HG03439 (cell line): ENCODE data around the gene RSRC2.
"Not testable (repeated sequence)": the region's sequence is repeated elsewhere in the genome, so short reads cannot be mapped to it uniquely, and the experiment has no call there.

ENCODE experiments used
- ATAC-seq: cut with Tn5 transposase; IDR thresholded peaks from one replicate; pipeline ENCODE4 v1.9.1; 2021; ENCODE audit warnings: mild to moderate bottlenecking, moderate library complexity; ENCODE audit not compliant: unreplicated experiment

RSRC2 gene

DNA sequence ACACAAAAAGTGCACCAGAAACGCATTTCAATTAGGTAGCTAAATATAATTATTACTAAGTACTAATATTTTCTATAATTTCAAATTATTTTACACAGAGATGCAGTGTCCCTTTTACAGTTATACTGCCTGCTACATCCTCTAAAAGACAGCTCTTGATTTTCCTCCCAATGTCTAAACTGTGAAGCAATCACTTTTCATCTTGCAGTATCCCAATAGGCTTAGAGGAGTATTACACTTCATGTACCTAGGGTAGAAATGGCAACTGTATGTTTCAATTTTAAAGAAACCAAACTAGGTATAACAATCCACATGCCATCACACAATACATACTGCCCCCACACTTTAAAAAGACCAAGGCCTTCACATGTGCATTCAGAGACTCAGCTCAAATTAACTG is 7.3 kb downstream of the RSRC2 start:
- ATAC-seq: no peak

DNA sequence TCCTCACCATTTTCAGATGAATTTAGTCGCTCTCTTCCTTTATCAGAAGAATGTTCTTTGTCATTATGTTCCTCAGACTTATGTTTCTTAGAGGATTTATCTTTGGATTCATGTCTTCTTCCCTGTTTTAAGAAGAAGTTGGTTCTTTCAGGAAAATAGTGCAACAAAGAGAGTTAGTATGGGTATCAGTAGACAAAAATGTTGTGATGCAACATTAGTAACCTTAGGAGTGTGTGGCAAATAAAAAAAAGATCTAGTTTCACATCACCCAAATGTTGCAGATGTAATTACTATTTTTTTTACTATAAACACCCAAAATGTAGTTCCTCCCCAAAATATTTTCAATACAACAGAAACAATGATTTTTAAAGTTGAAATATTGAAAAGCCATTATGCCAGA is 7.8 kb downstream of the RSRC2 start:
- no peak for ATAC-seq

DNA sequence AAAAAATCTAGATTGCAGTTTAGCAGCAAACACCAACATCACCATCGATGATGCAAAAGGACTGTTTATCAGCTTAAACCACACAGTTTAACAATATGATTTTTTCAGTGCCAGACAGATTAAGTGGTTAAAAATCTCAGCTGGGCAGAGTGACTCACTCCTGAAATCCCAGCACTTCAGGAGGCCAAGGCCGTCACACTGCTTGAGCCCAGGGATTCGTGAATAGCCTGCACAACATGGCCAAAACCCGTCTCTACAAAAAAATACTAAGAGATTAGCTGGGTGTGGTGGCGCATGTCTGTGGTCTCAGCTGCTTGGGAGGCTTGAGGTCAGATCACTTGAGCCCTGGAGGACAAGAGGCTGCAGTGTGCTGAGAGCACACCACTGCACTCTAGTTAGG is 8.9 kb downstream of the RSRC2 start:
- ATAC-seq: no peak

DNA sequence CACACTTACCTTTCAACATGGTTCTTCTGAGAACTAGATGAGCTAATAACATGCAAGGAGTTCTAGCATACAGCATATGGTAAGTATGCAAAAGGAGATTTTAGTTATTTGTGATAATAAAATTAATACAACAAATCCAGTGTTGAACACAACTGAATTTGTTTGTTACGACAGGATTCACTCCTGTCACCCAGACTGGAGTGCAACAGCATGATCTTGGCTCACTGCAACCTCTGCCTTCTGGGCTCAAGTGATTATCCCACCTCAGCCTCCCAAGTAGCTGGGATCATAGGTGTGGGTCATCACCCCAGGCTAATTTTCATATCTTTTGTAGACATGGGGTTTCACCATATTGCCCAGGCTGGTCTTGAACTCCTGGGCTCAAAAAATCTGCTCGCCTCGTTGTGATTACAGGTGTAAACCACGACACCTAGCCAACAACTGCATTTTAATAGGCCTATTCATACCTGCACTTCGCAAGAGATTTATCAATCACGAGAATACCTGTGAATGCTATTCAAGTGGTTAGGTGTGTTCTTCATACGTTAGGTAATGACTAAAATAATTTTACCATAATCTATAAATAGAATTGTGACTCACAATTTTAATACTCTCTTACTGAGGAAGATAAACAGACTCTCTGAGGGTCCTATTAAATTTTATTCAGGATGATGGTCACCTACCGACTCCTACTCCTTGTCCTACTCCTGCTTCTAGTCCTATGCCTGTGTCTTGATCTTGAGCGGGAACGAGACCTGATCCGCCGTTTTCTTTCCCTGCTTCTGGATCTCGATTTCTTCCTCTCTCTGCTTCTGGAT is 10.0 kb downstream of the RSRC2 start:
- no peak for ATAC-seq

DNA sequence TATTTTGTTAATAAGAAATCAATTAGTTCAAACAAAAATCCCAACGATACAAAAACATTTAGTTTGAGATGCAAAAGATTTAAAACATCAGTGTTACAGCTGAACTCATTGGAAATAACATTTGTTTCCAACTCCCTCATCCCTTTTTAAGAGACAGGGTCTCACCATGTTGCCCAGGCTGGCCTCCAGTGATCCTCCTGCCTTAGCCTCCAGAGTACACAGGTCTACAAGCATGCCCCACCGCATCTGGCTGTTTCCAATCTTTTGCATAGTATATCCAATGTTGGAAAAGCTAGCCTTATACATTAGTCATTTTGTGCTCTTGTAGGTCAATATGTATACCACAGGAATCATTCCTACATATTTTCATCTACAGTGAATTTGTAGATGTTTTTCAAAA is 11.5 kb downstream of the RSRC2 start:
- ATAC-seq: no peak

DNA sequence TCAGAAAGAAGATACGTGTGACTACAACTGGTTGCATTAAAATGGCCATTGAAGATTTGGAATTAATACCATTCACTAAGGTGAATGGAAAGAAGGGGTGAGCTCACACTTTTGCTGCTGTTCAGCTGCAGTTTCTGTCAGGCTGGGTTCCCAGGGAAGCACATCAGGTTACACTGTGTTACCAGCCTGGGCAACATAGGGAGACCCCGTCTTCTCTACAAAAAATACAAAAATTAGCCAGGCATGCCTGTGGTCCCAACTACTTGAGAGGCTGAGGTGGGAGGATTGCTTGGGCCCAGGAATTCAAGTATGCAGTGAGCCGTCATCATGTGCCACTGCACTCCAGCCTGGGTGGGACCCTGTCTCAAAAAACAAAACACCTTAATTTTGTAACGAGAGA is 13.1 kb downstream of the RSRC2 start:
- ATAC-seq: no peak

DNA sequence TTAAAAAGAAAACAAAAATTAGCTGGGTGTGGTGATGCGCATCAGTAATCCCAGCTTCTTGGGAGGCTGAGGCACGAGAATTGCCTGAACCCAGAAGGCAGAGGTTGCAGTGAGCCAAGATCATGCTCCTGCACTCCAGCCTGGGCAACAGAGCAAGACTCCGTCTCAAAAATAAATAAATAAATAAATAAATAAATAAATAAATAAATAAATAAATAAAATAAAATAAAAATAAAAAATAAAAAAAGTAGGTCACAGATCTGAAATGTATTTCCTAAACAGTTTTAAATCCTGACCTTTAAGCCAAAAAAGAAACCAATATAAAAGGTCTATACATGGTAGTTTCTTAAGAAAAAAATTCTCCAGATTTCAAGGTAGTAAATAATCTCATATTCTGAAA is 13.7 kb downstream of the RSRC2 start:
- ATAC-seq: not testable (repeated sequence)

DNA sequence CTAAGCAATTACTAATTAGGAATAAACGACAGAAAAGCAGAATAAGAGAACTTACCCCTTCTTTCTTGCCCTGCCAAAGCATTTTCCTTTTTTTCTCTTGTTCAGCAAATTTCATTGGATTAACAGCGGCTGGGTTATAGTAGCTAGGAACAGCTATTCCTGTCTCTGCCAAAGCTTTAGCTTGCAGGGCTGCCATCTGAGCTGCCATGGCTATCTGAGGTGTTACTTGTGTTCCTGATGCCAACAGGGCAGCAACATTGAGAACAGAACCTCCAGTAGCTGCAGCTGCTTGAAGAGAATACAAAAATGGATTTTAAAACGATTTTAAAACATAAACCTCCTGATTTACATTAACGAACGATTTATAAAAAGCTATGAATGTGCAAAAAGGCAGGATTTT is 18.6 kb downstream of the RSRC2 start:
- ATAC-seq: no peak

DNA sequence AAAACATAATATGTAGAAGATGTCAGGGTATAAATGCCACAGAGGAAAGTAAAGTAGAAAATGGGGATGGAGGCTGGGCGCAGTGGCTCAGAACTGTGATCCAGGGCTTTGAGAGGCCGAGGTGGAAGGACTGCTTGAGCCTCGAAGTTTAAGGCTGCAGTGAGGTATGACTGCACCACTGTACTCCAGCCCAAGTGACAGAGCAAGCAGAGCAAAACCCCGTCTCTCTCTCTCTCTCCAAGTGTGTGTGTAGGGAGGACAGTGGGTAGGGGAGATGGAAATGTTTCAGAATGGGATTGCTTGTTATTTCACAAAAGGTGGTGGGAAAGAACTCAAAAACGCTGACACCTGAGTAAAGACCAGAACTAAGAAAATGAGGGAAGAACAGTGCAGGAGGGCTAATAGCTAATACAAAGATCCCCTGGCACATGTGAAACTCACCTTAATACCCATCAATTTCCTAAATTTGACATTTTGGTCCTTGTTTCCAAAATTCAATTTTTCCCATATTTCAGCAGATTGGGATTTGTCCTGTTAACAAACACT is 20.3 kb downstream of the RSRC2 start:
- no peak for ATAC-seq

DNA sequence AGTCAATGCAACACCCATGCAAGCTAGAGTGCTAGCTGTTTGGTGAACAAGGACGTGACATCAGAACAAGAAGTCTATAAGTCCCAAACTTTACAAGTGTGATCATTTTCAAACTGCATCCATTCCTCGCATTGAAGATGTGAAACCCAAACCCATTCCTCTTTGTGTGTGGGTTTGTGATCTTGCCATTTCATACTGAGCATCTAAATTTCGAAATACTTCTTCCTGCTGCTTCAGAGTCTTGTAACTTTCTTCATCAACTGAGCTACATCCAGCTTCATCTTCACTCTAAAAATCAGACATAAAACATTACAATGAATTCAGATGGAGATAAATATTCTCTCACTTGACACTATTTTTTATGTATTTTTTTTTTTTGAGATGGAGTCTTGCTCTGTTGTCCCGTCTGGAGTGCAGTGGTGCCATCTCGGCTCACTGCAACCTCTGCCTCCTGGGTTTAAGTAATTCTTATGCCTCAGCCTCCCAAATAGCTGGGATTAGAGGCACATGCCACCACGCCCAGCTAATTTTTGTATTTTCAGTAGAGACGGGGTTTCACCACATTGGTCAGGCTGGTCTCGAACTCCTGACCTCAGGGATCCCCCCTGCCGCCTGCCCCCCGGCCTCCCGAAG is 21.2 kb downstream of the RSRC2 start:
- ATAC-seq: no peak

DNA sequence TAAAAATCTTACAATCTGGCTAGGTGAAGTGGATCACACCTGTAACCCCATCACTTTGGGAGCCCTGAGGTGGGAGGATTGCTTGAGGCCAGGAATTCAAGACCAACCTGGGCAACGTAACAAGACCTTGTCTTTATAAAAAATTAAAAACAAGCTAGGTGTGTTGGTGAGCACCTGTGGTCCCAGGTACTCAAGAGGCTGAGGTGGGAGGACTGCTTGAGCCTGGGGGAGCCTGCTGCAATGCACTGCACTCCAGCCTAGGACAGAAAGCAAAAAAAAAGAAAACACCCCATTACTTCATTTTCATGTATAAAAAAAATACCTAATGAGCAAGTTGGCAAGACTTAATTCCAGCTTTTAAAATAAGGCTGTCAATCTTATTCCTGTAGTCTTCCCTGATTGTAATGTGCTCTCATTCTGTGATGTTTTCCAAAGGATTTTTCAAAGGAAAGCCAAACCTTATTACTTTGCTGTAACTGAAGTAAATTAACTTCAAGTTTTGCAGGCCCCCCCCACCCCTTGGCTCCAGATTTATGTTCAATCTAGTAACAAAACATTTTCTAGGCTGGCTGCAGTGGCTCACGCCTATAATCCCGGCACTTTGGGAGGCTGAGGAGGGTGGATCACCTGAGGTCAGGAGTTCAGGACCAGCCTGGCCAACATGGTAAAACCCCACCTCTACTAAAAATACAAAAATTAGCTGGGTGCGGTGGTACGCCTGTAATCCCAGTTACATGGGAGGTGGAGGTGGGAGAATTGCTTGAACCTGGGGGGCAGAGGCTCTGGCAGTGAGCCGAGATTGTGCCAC is 22.7 kb downstream of the RSRC2 start:
- no peak for ATAC-seq

DNA sequence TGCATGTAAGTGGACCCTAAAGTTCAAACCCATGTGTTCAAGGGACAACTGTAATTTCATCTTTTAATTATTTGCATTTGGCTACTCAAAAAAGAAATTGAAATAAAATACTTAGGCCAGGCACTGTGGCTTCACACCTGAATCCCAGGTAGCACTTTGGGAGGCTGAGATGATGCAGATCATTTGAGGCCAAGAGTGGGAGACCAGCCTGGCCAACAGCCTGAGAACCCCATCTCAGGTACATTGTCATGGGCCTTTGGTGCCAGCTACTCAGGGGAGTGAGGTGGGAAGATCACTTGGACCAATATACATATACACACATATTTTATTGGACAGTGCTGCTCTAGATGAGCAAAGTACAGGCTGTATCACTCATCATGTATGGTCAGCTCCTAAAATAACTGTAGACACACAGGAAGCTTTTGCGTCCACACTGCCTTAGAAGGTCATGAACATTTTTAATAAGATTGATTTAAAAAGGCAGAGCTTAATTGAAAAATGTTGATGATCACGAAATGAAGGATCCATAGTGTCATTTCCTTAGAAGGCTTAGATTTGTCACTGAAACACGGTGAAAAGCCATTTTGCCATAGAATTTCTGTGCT is 23.5 kb downstream of the RSRC2 start:
- no peak for ATAC-seq

DNA sequence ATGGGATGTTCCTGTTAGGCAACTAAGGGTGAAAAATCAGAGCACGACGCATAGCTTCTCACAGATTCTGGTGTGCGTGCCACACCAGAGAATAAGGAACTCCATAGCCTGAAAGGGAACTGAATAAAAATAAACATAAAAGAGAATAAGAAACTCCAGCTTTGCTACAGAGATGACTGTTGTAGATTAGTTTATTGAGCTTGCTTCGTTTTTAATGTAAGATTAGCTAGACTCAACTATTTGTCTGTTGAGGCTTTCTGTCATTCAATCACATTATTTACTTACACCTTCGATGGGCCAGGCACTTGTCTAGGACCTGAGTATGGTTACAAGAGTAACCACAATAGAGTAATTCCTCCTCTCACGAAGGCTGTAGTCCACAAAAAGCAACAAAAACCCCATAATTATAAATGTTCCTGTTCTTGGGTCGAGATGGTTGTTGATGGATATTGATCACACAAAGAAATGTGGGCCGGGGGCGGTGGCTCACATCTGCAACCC is 25.2 kb downstream of the RSRC2 start:
- ATAC-seq: no peak

DNA sequence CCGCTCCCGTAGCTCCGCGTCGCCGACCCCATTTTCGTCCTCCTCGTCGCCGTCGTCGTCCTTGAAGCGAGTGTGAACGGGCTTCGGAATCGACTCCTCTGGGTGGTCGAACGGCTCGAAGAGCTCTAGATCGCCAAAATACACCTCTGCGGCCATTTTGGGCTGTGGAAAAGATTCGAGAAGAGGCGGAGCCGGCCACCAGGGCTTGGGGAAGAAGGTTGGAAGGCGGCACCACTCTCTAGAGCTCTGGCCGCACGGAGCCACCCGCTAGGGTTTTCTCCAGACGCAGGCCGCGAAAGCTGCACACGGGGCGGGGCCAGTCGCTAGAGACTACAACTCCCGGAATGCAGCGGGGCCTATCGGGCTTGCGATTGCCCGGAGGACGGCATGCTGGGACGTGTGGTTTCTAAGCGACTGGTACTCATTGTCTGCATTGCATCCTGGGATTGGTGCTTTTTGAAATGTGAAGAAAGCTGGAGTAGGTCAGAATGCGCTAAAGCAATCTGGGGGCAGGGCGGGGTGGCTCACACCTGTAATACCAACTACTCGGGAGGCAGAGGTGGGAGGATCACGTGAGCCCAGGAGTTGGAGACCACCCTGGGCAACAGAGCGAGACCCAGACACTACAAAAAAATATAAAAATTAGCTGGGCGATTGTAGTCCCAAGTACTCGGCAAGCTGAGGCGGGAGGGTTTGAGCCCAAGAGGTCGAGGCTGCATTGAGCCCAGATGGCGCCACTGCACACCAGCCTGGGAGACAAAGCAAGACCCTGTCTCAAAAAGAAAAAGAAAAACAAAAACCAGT is 25.8 kb downstream of the RSRC2 start, which contains the start of gene ZCCHC8:
Gene ZCCHC8 (minus strand): TSS at position 248 of the 804 bp plus-strand sequence. CDS start 92 bp downstream, at position 156.
- peak; percentile 91 for ATAC-seq

DNA sequence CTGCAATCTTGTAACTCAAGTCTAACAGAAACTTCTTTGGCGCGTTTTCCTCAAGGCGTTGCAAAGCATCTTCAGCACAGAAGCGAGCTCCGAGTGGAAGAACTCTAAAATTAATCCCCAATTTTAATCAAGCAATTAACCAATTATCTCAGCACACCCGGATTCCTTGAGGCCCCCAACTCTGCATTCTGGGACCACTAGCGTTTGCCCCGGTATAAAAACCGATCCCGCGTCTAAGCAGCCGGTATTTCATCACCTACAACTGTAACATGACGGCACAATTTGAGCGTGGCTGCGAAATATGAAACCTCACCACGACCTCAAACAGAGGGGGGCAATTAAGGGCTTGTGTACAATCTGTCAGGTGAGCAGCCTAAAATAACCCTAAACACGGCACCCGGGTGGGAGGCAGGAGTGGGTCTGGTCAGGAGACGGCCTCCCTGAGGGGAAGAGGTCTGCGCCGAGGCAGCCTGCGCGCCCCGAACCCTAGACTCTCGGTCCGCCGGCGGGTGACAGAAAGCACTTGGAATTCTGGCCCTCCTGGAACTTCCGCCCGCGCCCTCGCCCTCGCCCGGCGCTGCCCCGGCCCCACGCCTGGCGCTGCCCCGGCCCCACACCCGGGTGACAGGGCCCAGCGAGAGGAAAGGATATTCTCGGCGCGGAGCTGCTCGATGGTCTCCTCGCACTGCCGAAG is 26.6 kb downstream of the RSRC2 start:
- peak; percentile 9 for ATAC-seq

DNA sequence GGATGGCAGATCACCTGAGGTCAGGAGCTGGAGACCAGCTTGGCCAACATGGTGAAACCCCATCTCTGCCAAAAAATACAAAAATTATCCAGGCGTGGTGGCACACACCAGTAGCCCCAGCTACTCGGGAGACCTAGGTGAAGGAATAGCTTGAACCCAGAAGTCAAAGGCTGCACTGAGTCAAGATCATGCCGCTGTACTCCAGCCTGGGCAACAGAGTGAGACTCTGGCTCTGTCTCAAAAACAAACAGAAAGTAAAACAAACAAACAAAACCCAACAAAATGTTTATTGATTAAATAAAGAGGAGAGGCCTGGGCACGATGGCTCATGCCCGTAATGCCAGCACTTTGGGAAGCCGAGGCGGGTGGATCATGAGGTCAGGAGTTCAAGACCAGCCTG is 31.5 kb downstream of the RSRC2 start:
- no peak for ATAC-seq

DNA sequence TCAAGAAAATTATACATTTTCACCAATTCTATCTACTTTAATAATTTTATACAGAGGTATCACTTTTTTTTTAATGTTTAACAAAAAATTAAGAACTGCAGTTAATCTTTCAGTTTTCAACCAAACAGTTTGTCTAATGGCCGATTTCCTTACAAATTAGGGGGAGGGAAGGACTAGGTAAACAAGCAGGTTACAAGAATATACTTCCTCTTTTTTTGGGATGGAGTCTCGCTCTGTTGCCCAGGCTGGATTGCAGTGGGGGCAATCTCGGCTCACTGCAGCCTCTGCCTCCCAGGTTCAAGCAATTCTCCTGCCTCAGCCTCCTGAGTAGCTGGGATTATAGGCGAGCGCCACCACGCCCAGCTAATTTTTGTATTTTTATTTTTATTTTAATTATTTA is 33.5 kb downstream of the RSRC2 start:
- ATAC-seq: not testable (repeated sequence)

DNA sequence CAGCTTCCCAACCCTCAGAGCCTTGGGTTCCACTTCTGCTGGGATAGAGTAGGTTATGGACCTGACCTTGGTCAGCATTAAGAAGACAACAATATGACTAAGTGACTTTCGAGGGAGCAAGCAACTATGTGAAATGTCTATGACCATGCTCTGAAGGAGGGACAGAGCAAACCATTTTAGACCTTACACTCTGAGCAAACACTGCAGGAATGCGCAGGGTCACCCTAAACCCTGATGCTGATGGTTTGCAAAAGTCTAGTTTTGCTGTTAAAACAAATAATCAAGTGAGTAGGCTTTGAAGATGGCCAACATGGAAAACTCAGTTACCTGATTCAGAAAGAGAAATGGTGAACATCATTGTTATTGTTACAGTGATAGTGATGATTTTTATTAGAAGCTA is 34.7 kb downstream of the RSRC2 start:
- no peak for ATAC-seq

DNA sequence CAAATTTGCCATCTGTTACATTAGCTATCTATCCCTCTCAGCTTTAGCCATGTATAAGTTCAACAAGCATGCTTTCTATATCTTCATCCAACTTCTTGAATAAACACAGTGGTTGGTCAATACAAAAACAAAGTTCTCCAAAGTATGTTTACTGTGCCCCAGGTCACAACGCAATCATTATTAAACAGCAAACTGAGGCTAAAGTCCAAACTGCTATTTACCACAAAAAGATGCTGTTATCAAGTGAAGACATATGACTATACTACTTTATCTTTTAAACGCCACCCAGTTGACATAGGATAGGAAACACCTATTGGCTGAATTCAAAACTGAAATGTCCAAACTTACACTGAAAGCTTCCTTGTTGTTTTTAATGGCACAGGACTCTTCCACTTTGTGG is 37.7 kb downstream of the RSRC2 start:
- no peak for ATAC-seq
